HEK293 (cell line): ENCODE measurements around the gene SNX17.

ENCODE experiments used
- CTCF ChIA-PET: fragments of 350-600 bp; formaldehyde crosslinking; extraction: SDS; loops from one replicate; lab custom pipeline; 2021; ENCODE audit warnings: antibody characterized with exemption; lab: Yijun Ruan, JAX
- POLR2A ChIA-PET: fragments of 300-600 bp; formaldehyde crosslinking; extraction: SDS; loops from one replicate; lab custom pipeline; 2020; ENCODE audit warnings: antibody characterized with exemption, inconsistent platforms; lab: Yijun Ruan, JAX
- H3K27ac ChIP-seq: fragments of 200-500 bp; sonication (Bioruptor generic); 2 replicates; pipeline ENCODE4 v1.5.1; 2014; ENCODE audit warnings: low read depth, low read length, control low read depth, inconsistent platforms; ENCODE audit errors: extremely low read depth
- H3K36me3 ChIP-seq, 2 experiments: fragments of 200-500 bp in 1 of 2; sonication (Bioruptor generic) in 1 of 2; 1 replicate in 1 of 2; 2 replicates in 1 of 2; pipeline ENCODE4 v1.5.1; 2014 to 2017; ENCODE audit warnings: inconsistent platforms in 2 of 2, low read length in 2 of 2; ENCODE audit not compliant: control insufficient read depth in 2 of 2, insufficient read depth in 1 of 2
- H3K4me1 ChIP-seq: fragments of 200-500 bp; sonication (Bioruptor generic); 2 replicates; pipeline ENCODE4 v1.5.1; 2014; ENCODE audit warnings: mild to moderate bottlenecking, low read length, inconsistent platforms; ENCODE audit not compliant: control insufficient read depth, insufficient read depth
- H3K4me3 ChIP-seq: 2 replicates; pipeline ENCODE4 v1.5.1; 2011; ENCODE audit warnings: low read depth, mild to moderate bottlenecking, control low read depth, low read length, moderate library complexity
- H3K9me3 ChIP-seq: fragments of 200-500 bp; sonication (Bioruptor generic); 2 replicates; pipeline ENCODE4 v1.5.1; 2014; ENCODE audit warnings: low read depth, low read length, inconsistent platforms; ENCODE audit not compliant: control insufficient read depth, insufficient read depth
- BCL11A ChIP-seq: fragments of 450-650 bp; formaldehyde crosslinking; IDR thresholded peaks from 2 replicates; pipeline ENCODE4 v1.5.1; 2016; ENCODE audit warnings: low read depth, missing biosample characterization, missing genetic modification characterization
- MYNN ChIP-seq: fragments of 450-650 bp; formaldehyde crosslinking; IDR thresholded peaks from 2 replicates; pipeline ENCODE4 v1.5.1; 2016; ENCODE audit warnings: missing biosample characterization, missing genetic modification characterization, borderline replicate concordance
- ZBTB48 ChIP-seq: fragments of 450-650 bp; formaldehyde crosslinking; IDR thresholded peaks from 2 replicates; pipeline ENCODE4 v1.5.1; 2016; ENCODE audit warnings: missing biosample characterization, missing genetic modification characterization
- ZBTB7A ChIP-seq: fragments of 450-650 bp; formaldehyde crosslinking; IDR thresholded peaks from 2 replicates; pipeline ENCODE4 v1.5.1; 2016; ENCODE audit warnings: low read depth, missing biosample characterization, missing genetic modification characterization
- ZFP37 ChIP-seq: fragments of 450-650 bp; formaldehyde crosslinking; IDR thresholded peaks from 2 replicates; pipeline ENCODE4 v1.5.1; 2016; ENCODE audit warnings: missing biosample characterization, missing genetic modification characterization
- ZNF121 ChIP-seq: fragments of 450-650 bp; formaldehyde crosslinking; IDR thresholded peaks from 2 replicates; pipeline ENCODE4 v1.5.1; 2016; ENCODE audit warnings: missing biosample characterization, missing genetic modification characterization
- ZNF132 ChIP-seq: fragments of 450-650 bp; formaldehyde crosslinking; IDR thresholded peaks from 2 replicates; pipeline ENCODE4 v1.5.1; 2017; ENCODE audit warnings: missing biosample characterization, missing genetic modification characterization, borderline replicate concordance
- ZNF2 ChIP-seq: fragments of 450-650 bp; formaldehyde crosslinking; IDR thresholded peaks from 2 replicates; pipeline ENCODE4 v1.5.1; 2016; ENCODE audit warnings: missing biosample characterization, missing genetic modification characterization
- ZNF23 ChIP-seq: fragments of 450-650 bp; formaldehyde crosslinking; IDR thresholded peaks from 2 replicates; pipeline ENCODE4 v1.5.1; 2016; ENCODE audit warnings: missing biosample characterization, missing genetic modification characterization, borderline replicate concordance
- ZNF335 ChIP-seq: fragments of 450-650 bp; formaldehyde crosslinking; conservative IDR thresholded peaks from 2 replicates; pipeline ENCODE4 v1.5.1; 2016; ENCODE audit warnings: missing biosample characterization, missing genetic modification characterization
- ZNF600 ChIP-seq: fragments of 450-650 bp; formaldehyde crosslinking; IDR thresholded peaks from 2 replicates; pipeline ENCODE4 v1.5.1; 2016; ENCODE audit warnings: missing biosample characterization, missing genetic modification characterization
- ZNF629 ChIP-seq: fragments of 450-650 bp; formaldehyde crosslinking; IDR thresholded peaks from 2 replicates; pipeline ENCODE4 v1.5.1; 2017; ENCODE audit warnings: missing biosample characterization, missing genetic modification characterization
- ZNF785 ChIP-seq: fragments of 450-650 bp; formaldehyde crosslinking; IDR thresholded peaks from 2 replicates; pipeline ENCODE4 v1.5.1; 2016; ENCODE audit warnings: missing biosample characterization, missing genetic modification characterization
- ZSCAN23 ChIP-seq: fragments of 450-650 bp; formaldehyde crosslinking; IDR thresholded peaks from 2 replicates; pipeline ENCODE4 v1.5.1; 2016; ENCODE audit warnings: missing biosample characterization, missing genetic modification characterization
- ZSCAN30 ChIP-seq: fragments of 450-650 bp; IDR thresholded peaks from 2 replicates; pipeline ENCODE4 v1.5.1; 2018; ENCODE audit warnings: missing biosample characterization, mild to moderate bottlenecking, missing genetic modification characterization, moderate library complexity
- TF ChIP-seq, protein P1 (sequence below): fragments of 450-650 bp; formaldehyde crosslinking; IDR thresholded peaks from 2 replicates; pipeline ENCODE4 v1.5.1; 2016; ENCODE audit warnings: missing biosample characterization, missing genetic modification characterization
- TF ChIP-seq, protein P2 (sequence below): fragments of 450-650 bp; formaldehyde crosslinking; IDR thresholded peaks from 2 replicates; pipeline ENCODE4 v1.5.1; 2016; ENCODE audit warnings: missing biosample characterization, missing genetic modification characterization
- TF ChIP-seq, protein P3 (sequence below): fragments of 450-650 bp; formaldehyde crosslinking; IDR thresholded peaks from 2 replicates; pipeline ENCODE4 v1.5.1; 2016; ENCODE audit warnings: missing biosample characterization, missing genetic modification characterization
- TF ChIP-seq, protein P4 (sequence below): sonication (generic); formaldehyde crosslinking; IDR thresholded peaks from 2 replicates; pipeline ENCODE4 v1.8.1; 2022; ENCODE audit warnings: mild to moderate bottlenecking, moderate library complexity, missing genetic modification reagents
- TF ChIP-seq, protein P5 (sequence below): fragments of 450-650 bp; formaldehyde crosslinking; IDR thresholded peaks from 2 replicates; pipeline ENCODE4 v1.5.1; 2017; ENCODE audit warnings: missing biosample characterization, missing genetic modification characterization
- TF ChIP-seq, protein P6 (sequence below): fragments of 450-650 bp; formaldehyde crosslinking; IDR thresholded peaks from 2 replicates; pipeline ENCODE4 v1.5.1; 2017; ENCODE audit warnings: missing biosample characterization, missing genetic modification characterization

The SNX17 gene

DNA sequence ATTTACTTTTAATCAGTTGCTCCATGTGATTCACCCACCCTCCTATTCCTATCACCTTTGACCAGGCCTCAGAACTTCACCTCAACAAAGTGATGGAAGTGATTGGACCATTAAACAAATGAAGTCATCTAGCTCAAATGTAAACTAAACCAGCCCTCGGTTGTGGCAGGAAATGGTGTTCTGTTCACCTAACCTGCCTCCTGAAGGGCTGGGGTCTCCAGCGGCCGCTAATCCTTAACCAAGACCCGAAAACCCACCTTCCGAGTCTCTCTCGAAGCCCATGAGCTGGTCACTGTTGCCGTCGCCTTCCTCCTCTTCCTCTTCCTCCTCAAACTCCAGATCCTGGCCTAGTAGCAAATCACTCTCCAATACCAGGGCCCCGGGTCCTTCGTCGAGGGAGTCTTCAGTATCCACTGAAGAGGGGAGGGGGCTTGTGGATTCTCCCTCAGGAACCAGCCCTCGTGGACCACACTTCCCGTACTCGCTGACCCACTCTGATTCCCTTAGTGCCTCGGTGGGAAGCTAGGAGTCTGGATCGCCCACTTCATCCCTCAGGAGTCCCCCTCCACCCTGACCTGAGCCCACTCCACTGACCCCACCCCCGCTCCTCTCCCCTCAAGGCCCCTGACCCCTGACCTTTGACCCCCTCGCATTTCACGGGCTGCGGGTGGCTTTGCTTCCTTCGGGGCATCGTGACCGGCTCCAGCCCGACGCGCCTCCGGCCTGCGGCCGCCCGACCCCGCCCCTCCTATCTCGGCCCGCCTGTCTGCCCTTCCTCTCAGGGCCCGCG is 9.6 kb downstream of the SNX17 start (continued):
- TF ChIP-seq, protein P1, sequence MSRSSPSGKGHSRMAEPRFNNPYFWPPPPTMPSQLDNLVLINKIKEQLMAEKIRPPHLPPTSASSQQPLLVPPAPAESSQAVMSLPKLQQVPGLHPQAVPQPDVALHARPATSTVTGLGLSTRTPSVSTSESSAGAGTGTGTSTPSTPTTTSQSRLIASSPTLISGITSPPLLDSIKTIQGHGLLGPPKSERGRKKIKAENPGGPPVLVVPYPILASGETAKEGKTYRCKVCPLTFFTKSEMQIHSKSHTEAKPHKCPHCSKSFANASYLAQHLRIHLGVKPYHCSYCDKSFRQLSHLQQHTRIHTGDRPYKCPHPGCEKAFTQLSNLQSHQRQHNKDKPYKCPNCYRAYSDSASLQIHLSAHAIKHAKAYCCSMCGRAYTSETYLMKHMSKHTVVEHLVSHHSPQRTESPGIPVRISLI (tag by site-specific recombination), result no peak
- TF ChIP-seq ZNF2, result 0 out of 2 replicates have a peak, but pooled peaks have one; percentile 27
- peak; percentile 20 for TF ChIP-seq ZBTB48 (tag by site-specific recombination)
- 0 out of 2 replicates have a peak, but pooled peaks have one; percentile 47 for TF ChIP-seq ZFP37 (tag by site-specific recombination)
- no peak for TF ChIP-seq MYNN
- TF ChIP-seq ZNF600 (tag by site-specific recombination), result peak; percentile 78
- no peak for TF ChIP-seq ZNF785 (tag by site-specific recombination)
- TF ChIP-seq ZNF132, result no peak
- peak; percentile 64; the same call in 1 of the 2 replicates for TF ChIP-seq ZBTB7A
- TF ChIP-seq ZNF629 (tag by site-specific recombination), result peak; percentile 42
- peak; percentile 71 for TF ChIP-seq ZNF335 (tag by site-specific recombination)
- TF ChIP-seq, protein P2, sequence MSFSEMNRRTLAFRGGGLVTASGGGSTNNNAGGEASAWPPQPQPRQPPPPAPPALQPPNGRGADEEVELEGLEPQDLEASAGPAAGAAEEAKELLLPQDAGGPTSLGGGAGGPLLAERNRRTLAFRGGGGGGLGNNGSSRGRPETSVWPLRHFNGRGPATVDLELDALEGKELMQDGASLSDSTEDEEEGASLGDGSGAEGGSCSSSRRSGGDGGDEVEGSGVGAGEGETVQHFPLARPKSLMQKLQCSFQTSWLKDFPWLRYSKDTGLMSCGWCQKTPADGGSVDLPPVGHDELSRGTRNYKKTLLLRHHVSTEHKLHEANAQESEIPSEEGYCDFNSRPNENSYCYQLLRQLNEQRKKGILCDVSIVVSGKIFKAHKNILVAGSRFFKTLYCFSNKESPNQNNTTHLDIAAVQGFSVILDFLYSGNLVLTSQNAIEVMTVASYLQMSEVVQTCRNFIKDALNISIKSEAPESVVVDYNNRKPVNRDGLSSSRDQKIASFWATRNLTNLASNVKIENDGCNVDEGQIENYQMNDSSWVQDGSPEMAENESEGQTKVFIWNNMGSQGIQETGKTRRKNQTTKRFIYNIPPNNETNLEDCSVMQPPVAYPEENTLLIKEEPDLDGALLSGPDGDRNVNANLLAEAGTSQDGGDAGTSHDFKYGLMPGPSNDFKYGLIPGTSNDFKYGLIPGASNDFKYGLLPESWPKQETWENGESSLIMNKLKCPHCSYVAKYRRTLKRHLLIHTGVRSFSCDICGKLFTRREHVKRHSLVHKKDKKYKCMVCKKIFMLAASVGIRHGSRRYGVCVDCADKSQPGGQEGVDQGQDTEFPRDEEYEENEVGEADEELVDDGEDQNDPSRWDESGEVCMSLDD, result 0 out of 2 replicates have a peak, but pooled peaks have one; percentile 24
- no peak for TF ChIP-seq ZNF23 (tag by site-specific recombination)
- TF ChIP-seq, protein P3, sequence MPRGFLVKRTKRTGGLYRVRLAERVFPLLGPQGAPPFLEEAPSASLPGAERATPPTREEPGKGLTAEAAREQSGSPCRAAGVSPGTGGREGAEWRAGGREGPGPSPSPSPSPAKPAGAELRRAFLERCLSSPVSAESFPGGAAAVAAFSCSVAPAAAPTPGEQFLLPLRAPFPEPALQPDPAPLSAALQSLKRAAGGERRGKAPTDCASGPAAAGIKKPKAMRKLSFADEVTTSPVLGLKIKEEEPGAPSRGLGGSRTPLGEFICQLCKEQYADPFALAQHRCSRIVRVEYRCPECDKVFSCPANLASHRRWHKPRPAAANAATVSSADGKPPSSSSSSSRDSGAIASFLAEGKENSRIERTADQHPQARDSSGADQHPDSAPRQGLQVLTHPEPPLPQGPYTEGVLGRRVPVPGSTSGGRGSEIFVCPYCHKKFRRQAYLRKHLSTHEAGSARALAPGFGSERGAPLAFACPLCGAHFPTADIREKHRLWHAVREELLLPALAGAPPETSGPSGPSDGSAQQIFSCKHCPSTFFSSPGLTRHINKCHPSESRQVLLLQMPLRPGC (tag by site-specific recombination), result no peak

DNA sequence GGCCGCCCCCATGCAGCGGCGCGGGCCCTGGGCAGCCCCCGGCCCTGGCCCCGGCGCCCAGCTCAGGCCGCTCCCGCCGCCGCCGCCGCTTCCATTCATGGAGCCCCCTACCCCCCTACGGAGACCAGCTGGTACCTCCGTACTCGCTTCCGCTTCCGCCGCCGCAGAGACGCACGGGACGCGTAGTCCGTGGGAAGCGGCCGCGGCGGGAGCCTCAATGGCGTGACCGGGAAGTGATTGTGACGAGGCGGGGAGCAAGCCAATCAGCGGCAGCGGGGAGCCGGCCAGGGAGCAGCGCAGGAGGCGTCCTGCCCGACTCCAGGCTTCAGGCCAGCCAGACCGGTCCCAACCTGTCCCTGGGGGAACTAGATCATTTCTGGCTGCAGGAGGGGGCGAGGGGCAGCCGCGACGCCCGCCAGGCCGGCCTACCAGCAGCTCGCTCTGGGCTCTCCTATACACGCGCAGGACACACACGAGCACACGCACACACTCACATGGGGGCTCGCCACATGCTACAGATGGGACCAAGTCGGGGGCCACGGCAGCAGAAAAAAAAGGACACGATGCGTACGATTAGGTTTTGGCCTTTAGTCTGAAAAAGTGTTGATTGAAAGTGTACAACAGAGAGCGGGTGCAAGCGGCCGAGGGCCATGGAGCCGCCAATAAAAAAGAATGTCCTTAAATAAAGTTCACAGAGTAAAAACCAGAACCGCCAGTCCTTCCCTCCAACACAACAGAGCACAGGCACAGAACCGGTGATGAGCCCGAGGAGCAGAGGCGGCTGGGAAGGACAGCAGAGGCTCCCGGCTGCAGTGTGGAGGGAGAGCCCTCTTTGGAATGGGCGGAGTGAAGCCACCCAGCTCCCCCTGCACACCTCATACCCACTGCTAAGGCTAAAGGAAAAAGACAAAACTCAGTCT is 10.5 kb downstream of the SNX17 start, which contains the start of gene ZNF513:
TSS of gene ZNF513 (minus strand) at position 109 of the 920 bp plus-strand sequence. CDS start 208 bp downstream, outside the sequence.
- H3K4me1 ChIP-seq, result no peaks in the 10 kb centered on the region; the same call in 1 of the 2 replicates
- H3K9me3 ChIP-seq, result no peaks in the 10 kb centered on the region
- H3K36me3 ChIP-seq, result peaks cover 30 to 84% of the 10 kb centered on the region in 2 experiments
- POLR2A ChIA-PET, result interaction anchor here (1.0 to 2.9 kb wide), 8 partner anchors 9 to 303 kb away, joined by 3 to 19 read pairs (median 11); partner anchors contain the start of genes EIF2B4, GTF3C2, NRBP1 and PPM1G
- peak within 1 kb of the TSS; percentile 72 for H3K4me3 ChIP-seq
- CTCF ChIA-PET, result interaction anchor here (1.2 to 1.4 kb wide), 2 partner anchors 10 to 301 kb away, joined by 3 to 7 read pairs; partner anchors contain the start of gene SNX17
- H3K27ac ChIP-seq, result peak within 1 kb of the TSS; percentile 82
- TF ChIP-seq ZNF121 (tag by site-specific recombination) (no peak), ZFP37 (tag by site-specific recombination) (0 out of 2 replicates have a peak, but pooled peaks have one; percentile 44), ZSCAN30 (0 out of 2 replicates have a peak, but pooled peaks have one; percentile 37), ZSCAN23 (no peak), BCL11A (tag by site-specific recombination) (peak; percentile 66)
- TF ChIP-seq, protein P4, sequence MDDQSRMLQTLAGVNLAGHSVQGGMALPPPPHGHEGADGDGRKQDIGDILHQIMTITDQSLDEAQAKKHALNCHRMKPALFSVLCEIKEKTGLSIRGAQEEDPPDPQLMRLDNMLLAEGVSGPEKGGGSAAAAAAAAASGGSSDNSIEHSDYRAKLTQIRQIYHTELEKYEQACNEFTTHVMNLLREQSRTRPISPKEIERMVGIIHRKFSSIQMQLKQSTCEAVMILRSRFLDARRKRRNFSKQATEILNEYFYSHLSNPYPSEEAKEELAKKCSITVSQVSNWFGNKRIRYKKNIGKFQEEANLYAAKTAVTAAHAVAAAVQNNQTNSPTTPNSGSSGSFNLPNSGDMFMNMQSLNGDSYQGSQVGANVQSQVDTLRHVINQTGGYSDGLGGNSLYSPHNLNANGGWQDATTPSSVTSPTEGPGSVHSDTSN (CRISPR knock-in tag), result peak; percentile 69; the same call in 1 of the 2 replicates
- TF ChIP-seq, protein P5, sequence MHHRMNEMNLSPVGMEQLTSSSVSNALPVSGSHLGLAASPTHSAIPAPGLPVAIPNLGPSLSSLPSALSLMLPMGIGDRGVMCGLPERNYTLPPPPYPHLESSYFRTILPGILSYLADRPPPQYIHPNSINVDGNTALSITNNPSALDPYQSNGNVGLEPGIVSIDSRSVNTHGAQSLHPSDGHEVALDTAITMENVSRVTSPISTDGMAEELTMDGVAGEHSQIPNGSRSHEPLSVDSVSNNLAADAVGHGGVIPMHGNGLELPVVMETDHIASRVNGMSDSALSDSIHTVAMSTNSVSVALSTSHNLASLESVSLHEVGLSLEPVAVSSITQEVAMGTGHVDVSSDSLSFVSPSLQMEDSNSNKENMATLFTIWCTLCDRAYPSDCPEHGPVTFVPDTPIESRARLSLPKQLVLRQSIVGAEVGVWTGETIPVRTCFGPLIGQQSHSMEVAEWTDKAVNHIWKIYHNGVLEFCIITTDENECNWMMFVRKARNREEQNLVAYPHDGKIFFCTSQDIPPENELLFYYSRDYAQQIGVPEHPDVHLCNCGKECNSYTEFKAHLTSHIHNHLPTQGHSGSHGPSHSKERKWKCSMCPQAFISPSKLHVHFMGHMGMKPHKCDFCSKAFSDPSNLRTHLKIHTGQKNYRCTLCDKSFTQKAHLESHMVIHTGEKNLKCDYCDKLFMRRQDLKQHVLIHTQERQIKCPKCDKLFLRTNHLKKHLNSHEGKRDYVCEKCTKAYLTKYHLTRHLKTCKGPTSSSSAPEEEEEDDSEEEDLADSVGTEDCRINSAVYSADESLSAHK (tag by site-specific recombination), result no peak
- TF ChIP-seq, protein P1 (tag by site-specific recombination), result peak; percentile 43; the same call in 1 of the 2 replicates
- TF ChIP-seq, protein P6, sequence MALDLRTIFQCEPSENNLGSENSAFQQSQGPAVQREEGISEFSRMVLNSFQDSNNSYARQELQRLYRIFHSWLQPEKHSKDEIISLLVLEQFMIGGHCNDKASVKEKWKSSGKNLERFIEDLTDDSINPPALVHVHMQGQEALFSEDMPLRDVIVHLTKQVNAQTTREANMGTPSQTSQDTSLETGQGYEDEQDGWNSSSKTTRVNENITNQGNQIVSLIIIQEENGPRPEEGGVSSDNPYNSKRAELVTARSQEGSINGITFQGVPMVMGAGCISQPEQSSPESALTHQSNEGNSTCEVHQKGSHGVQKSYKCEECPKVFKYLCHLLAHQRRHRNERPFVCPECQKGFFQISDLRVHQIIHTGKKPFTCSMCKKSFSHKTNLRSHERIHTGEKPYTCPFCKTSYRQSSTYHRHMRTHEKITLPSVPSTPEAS, result peak; percentile 76
